NB4 (cell line): ENCODE measurements around the gene ROBO2.

ENCODE experiments used
- POLR2A ChIP-seq: IDR thresholded peaks from 2 replicates; pipeline ENCODE4 v1.6.1; 2011; ENCODE audit warnings: mild to moderate bottlenecking; ENCODE audit not compliant: insufficient read length; ENCODE audit errors: extremely low read depth
- TF ChIP-seq, protein P1 (sequence below): IDR thresholded peaks from one replicate; pipeline ENCODE4 v1.5.1; 2012; ENCODE audit warnings: low read depth, low read length
- TF ChIP-seq, protein P2 (sequence below): IDR thresholded peaks from 2 replicates; pipeline ENCODE4 v1.6.1; 2011; ENCODE audit warnings: low read depth, low read length

- no peak for TF ChIP-seq POLR2A
- TF ChIP-seq, protein P1, sequence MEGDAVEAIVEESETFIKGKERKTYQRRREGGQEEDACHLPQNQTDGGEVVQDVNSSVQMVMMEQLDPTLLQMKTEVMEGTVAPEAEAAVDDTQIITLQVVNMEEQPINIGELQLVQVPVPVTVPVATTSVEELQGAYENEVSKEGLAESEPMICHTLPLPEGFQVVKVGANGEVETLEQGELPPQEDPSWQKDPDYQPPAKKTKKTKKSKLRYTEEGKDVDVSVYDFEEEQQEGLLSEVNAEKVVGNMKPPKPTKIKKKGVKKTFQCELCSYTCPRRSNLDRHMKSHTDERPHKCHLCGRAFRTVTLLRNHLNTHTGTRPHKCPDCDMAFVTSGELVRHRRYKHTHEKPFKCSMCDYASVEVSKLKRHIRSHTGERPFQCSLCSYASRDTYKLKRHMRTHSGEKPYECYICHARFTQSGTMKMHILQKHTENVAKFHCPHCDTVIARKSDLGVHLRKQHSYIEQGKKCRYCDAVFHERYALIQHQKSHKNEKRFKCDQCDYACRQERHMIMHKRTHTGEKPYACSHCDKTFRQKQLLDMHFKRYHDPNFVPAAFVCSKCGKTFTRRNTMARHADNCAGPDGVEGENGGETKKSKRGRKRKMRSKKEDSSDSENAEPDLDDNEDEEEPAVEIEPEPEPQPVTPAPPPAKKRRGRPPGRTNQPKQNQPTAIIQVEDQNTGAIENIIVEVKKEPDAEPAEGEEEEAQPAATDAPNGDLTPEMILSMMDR, result no peak
- TF ChIP-seq, protein P2, sequence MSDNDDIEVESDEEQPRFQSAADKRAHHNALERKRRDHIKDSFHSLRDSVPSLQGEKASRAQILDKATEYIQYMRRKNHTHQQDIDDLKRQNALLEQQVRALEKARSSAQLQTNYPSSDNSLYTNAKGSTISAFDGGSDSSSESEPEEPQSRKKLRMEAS, result no peak
These were observed 227.7 kb downstream of the ROBO2 start for GRCh38 chr3:77267589-77267988.
